OCI-LY3 (cell line): ENCODE measurements around the gene CRMP1.

Source experiments
- H2AFZ ChIP-seq: fragments of 200-600, 300-600 bp; shearing (Covaris generic); 2 replicates; pipeline ENCODE4 v1.6.0; 2014; ENCODE audit warnings: antibody characterized with exemption, low read depth, low read length
- H3K27ac ChIP-seq: fragments of 200-600, 300-600 bp; sonication (generic); 2 replicates; pipeline ENCODE4 v1.5.1; 2014; ENCODE audit warnings: mild to moderate bottlenecking, low read length, moderate library complexity, mixed read lengths
- H3K27me3 ChIP-seq: fragments of 200-600, 300-600 bp; sonication (generic); 2 replicates; pipeline ENCODE4 v1.6.1; 2014; ENCODE audit warnings: low read depth, low read length, mixed read lengths
- H3K36me3 ChIP-seq: fragments of 200-600, 300-600 bp; sonication (generic); replicated peaks from 2 replicates; pipeline ENCODE3; 2014; ENCODE audit warnings: low read depth, low read length, mixed read lengths
- H3K4me1 ChIP-seq: fragments of 300-600, 200-600 bp; sonication (generic); 2 replicates; pipeline ENCODE4 v1.6.1; 2014; ENCODE audit warnings: low read length, mixed read lengths
- H3K4me2 ChIP-seq: fragments of 200-600, 300-600 bp; sonication (generic); 2 replicates; pipeline ENCODE4 v1.6.1; 2014; ENCODE audit warnings: low read length, mixed read lengths
- H3K4me3 ChIP-seq: fragments of 300-600, 200-600 bp; sonication (generic); 2 replicates; pipeline ENCODE4 v1.5.1; 2014; ENCODE audit warnings: antibody characterized with exemption, mild to moderate bottlenecking, low read length, moderate library complexity
- H3K79me2 ChIP-seq: fragments of 300-600, 200-600 bp; shearing (Covaris generic); 2 replicates; pipeline ENCODE4 v1.6.1; 2014; ENCODE audit warnings: mild to moderate bottlenecking, low read length, mixed read lengths
- H3K9ac ChIP-seq: fragments of 300-600, 200-600 bp; shearing (Covaris generic); 2 replicates; pipeline ENCODE4 v1.6.0; 2014; ENCODE audit warnings: mild to moderate bottlenecking, low read length, moderate library complexity
- H3K9me3 ChIP-seq: fragments of 200-600, 300-600 bp; shearing (Covaris generic); 2 replicates; pipeline ENCODE4 v1.6.1; 2014; ENCODE audit warnings: low read length, mixed read lengths; ENCODE audit not compliant: insufficient read depth
- H4K20me1 ChIP-seq: fragments of 200-600, 300-600 bp; sonication (generic); 2 replicates; pipeline ENCODE4 v1.6.1; 2016; ENCODE audit warnings: low read length, mixed read lengths; ENCODE audit not compliant: insufficient read depth
- EZH2phosphoT487 ChIP-seq: fragments of 200-600 bp; shearing (Covaris generic); IDR thresholded peaks from 2 replicates; pipeline ENCODE4 v1.6.1; 2018; ENCODE audit warnings: antibody characterized with exemption, mixed run types, low read depth
- TF ChIP-seq, protein P1 (sequence below): fragments of 200-600, 300-600 bp; sonication (generic); IDR thresholded peaks from 2 replicates; pipeline ENCODE4 v1.5.1; 2014; ENCODE audit warnings: antibody characterized with exemption, low read length, low read depth

The CRMP1 gene

DNA sequence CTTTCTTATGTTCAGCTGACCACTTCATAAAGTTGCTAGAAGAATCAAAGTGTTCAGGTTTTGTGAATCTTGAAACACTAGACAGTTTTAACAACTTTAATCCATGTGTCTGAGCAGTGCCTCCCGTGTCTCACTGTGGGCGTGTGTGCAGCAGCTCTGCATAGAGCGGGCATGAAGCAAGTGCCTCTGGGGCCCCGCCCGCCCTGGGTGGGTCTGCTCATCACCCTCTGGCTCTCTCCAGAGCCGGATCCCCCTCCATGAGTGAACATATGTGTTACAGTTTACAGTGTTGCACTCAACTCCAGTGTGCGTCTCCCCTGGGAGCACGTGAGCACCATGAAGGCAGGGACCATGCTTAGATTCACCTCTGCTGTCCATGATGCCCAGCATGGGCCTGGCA, 37.6 kb upstream of the CRMP1 start:
- Histone ChIP-seq H3K79me2 (no peaks in the 10 kb centered on the region), H2AFZ (no peak overlapping the region), H3K27ac (no peak overlapping the region), H3K36me3 (no peaks in the 10 kb centered on the region), H3K4me3 (no peak overlapping the region), H4K20me1 (no peaks in the 10 kb centered on the region), H3K4me2 (no peak overlapping the region), H3K9ac (no peak overlapping the region), H3K4me1 (no peaks in the 10 kb centered on the region), H3K27me3 (peaks cover 25% of the 10 kb centered on the region), H3K9me3 (no peaks in the 10 kb centered on the region)
- TF ChIP-seq EZH2phosphoT487: no peak
- TF ChIP-seq, protein P1, sequence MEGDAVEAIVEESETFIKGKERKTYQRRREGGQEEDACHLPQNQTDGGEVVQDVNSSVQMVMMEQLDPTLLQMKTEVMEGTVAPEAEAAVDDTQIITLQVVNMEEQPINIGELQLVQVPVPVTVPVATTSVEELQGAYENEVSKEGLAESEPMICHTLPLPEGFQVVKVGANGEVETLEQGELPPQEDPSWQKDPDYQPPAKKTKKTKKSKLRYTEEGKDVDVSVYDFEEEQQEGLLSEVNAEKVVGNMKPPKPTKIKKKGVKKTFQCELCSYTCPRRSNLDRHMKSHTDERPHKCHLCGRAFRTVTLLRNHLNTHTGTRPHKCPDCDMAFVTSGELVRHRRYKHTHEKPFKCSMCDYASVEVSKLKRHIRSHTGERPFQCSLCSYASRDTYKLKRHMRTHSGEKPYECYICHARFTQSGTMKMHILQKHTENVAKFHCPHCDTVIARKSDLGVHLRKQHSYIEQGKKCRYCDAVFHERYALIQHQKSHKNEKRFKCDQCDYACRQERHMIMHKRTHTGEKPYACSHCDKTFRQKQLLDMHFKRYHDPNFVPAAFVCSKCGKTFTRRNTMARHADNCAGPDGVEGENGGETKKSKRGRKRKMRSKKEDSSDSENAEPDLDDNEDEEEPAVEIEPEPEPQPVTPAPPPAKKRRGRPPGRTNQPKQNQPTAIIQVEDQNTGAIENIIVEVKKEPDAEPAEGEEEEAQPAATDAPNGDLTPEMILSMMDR: no peak

- no peaks in the 10 kb centered on the region for H3K79me2 ChIP-seq
These were observed 36.0 kb upstream of the CRMP1 start for GRCh38 chr4:5928844-5929420.

DNA sequence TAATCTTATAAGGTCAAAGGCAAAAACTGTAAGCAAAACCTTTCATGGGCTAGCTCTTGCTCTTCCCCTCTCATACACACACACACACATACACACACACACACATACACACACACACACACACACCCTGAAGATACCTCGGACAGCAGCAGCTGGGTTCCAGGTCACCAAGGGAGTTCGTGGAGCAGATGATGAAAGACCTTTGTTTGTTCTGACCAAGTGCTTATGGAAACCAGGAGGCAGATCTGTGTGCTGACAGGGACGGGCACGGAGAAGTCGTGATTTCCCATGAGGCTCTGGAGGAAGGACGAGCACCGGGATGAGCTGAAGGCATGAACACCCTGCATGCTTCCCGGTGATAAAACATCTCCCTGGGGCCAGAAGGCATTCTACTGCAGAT, 35.4 kb upstream of the CRMP1 start:
- no peaks in the 10 kb centered on the region for H3K9me3 ChIP-seq
- H3K36me3 ChIP-seq: no peaks in the 10 kb centered on the region
- H3K79me2 ChIP-seq: no peaks in the 10 kb centered on the region
- no peaks in the 10 kb centered on the region for H3K4me1 ChIP-seq
- H4K20me1 ChIP-seq: no peaks in the 10 kb centered on the region
- peaks cover 25% of the 10 kb centered on the region for H3K27me3 ChIP-seq
- H3K4me3 ChIP-seq: no peak overlapping the region
- TF ChIP-seq, protein P1: no peak
- no peak for TF ChIP-seq EZH2phosphoT487
- H2AFZ ChIP-seq: no peak overlapping the region
- no peak overlapping the region for H3K27ac ChIP-seq
- H3K9ac ChIP-seq: no peak overlapping the region
- no peak overlapping the region for H3K4me2 ChIP-seq

More at GRCh38 chr4:5928844-5929420, 36.0 kb upstream of the CRMP1 start:
- H3K27me3 ChIP-seq: peaks cover 25% of the 10 kb centered on the region
- H3K4me1 ChIP-seq: no peaks in the 10 kb centered on the region
- H2AFZ ChIP-seq: no peak overlapping the region
- H3K27ac ChIP-seq: no peak overlapping the region
- no peaks in the 10 kb centered on the region for H4K20me1 ChIP-seq
- no peak overlapping the region for H3K9ac ChIP-seq
- no peak overlapping the region for H3K4me2 ChIP-seq
- TF ChIP-seq, protein P1: no peak
- TF ChIP-seq EZH2phosphoT487: no peak
- H3K9me3 ChIP-seq: no peaks in the 10 kb centered on the region
- H3K36me3 ChIP-seq: no peaks in the 10 kb centered on the region
- no peak overlapping the region for H3K4me3 ChIP-seq

DNA sequence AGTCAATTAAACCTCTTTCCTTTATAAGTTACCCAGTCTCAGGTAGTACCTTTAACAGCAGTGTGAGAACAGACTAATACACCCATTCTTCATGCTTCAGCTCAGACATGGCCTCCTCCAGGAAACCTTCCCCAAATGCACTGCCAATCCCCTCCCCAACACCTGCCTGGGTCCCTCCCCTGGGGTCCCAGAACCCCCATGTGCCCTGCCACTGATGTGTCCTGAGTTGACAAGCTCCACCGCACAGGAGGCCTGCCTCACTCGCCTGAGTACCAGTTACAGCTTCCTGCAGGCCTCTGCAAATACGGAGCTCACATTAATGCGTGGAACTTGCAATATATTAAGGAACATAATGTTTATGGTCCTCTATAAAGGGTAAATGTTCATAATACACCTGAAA, 34.9 kb upstream of the CRMP1 start:
- no peak for TF ChIP-seq EZH2phosphoT487
- TF ChIP-seq, protein P1: no peak
- Histone ChIP-seq H3K9me3 (no peaks in the 10 kb centered on the region), H3K9ac (no peak overlapping the region), H3K27ac (no peak overlapping the region), H3K36me3 (no peaks in the 10 kb centered on the region), H2AFZ (no peak overlapping the region), H3K4me1 (no peaks in the 10 kb centered on the region), H3K4me2 (no peak overlapping the region), H3K79me2 (no peaks in the 10 kb centered on the region), H3K27me3 (peaks cover 25% of the 10 kb centered on the region), H3K4me3 (no peak overlapping the region), H4K20me1 (no peaks in the 10 kb centered on the region)
